Measurements from ENCODE around the gene ADAMTS12. TPM values are rescaled to one million over a fixed set of nuclear protein-coding genes. Genes with fewer than 3 reads are reported as not detected.

Gene ADAMTS12
- total and polyA plus RNA-seq, 9 of the 15 experiments (the other 6 are each of a cell fraction or from before 2014, with no cell fraction given), result 0.11 TPM; not detected in 8

GRCh38 chr5:33855396-33855795 is 36.4 kb downstream of the ADAMTS12 start:
- Histone ChIP-seq H2AFZ (ENCODE audit: low read depth, low read length) (no peak overlapping the region), H3K9ac (ENCODE audit: insufficient read depth in 1 of 2, low read depth in 2 of 2, low read length in 2 of 2) (no peak overlapping the region), H3K4me2 (ENCODE audit: insufficient read depth, low read length) (no peak overlapping the region), H4K20me1 (replicated peaks; ENCODE audit: control insufficient read depth, insufficient read depth, low read length) (no peaks in the 10 kb centered on the region), H3K27me3 (ENCODE audit: control insufficient read depth in 2 of 2, insufficient read depth in 2 of 2, low read length in 2 of 2) (no peaks in the 10 kb centered on the region; a peak in 1 of 5 replicates), H3K27ac (ENCODE audit: extremely low read depth, low read depth, low read length) (no peak overlapping the region), H3K9me1 (ENCODE audit: control insufficient read depth, insufficient read depth, low read length) (no peaks in the 10 kb centered on the region), H3K79me2 (ENCODE audit: control insufficient read depth, insufficient read depth, low read length) (no peaks in the 10 kb centered on the region), H3K36me3 (ENCODE audit: control insufficient read depth, insufficient read depth, low read length) (no peaks in the 10 kb centered on the region), H3K9me3 (replicated peaks; ENCODE audit: control insufficient read depth, insufficient read depth, low read depth, low read length) (no peaks in the 10 kb centered on the region), H3K4me1 (replicated peaks in 1 of 2; ENCODE audit: control insufficient read depth in 2 of 2, insufficient read depth in 2 of 2, low read length in 2 of 2) (no peaks in the 10 kb centered on the region), H3K4me3 (no peak overlapping the region)
- intact Hi-C loops (cut with micrococcal nuclease), result no loop called here
- CTCF ChIA-PET (ENCODE audit: low intra/inter-chr PET ratio), result no interaction called here
- POLR2A ChIA-PET, result interaction anchor here (0.5 kb wide), 1 partner anchor 113 kb away, joined by 3 read pairs; no protein-coding TSS in a partner anchor
- DNase-seq (ENCODE audit: extremely low read depth in 1 of 4, low spot score in 3 of 4) (no peak), FAIRE-seq (no peak), ATAC-seq (no peak)
- WGBS (ENCODE audit: insufficient coverage, low coverage, missing lambda C conversion rate), result 0% methylated on average over 4 of the region's 4 CpGs
- BruUV-seq (replicated peaks), result no TSS peak
- in situ Hi-C loops (cut with MboI), result no loop called here
- TF ChIP-seq ZNF140 (CRISPR knock-in tag; IDR thresholded peaks at IDR 0.05), result no peak
- TF ChIP-seq RBM39 (optimal IDR thresholded peaks at IDR 0.05; ENCODE audit: low read depth, low read length), result no peak
- TF ChIP-seq SIRT6 (IDR thresholded peaks at IDR 0.05; ENCODE audit: low read depth, low read length), result no peak
- TF ChIP-seq PCBP2 (IDR thresholded peaks at IDR 0.05; ENCODE audit: low read depth, low read length, poor library complexity, severe bottlenecking), result no peak
- TF ChIP-seq CREB1 (IDR thresholded peaks at IDR 0.05), result no peak
- TF ChIP-seq CREB1 (CRISPR knock-in tag; IDR thresholded peaks at IDR 0.05), result no peak
- no peak for TF ChIP-seq KHSRP (IDR thresholded peaks at IDR 0.05)
- TF ChIP-seq TARDBP (IDR thresholded peaks at IDR 0.05), result no peak
- TF ChIP-seq USF2 (CRISPR knock-in tag; IDR thresholded peaks at IDR 0.05), result no peak
- TF ChIP-seq CLOCK (CRISPR knock-in tag; IDR thresholded peaks at IDR 0.05; ENCODE audit: borderline replicate concordance), result no peak
- no peak for TF ChIP-seq JUND (IDR thresholded peaks at IDR 0.05; ENCODE audit: borderline replicate concordance, low read depth, low read length)
- TF ChIP-seq JUND (tag; IDR thresholded peaks at IDR 0.05; ENCODE audit: borderline replicate concordance, low read depth, low read length), result no peak
- TF ChIP-seq ZNF561 (CRISPR knock-in tag; conservative IDR thresholded peaks at IDR 0.05), result no peak
- no peak for TF ChIP-seq ZNF398 (CRISPR knock-in tag; IDR thresholded peaks at IDR 0.05)
- TF ChIP-seq HDAC1 (IDR thresholded peaks at IDR 0.05), result no peak
